Measurements from ENCODE around the gene TEX51.

DNA sequence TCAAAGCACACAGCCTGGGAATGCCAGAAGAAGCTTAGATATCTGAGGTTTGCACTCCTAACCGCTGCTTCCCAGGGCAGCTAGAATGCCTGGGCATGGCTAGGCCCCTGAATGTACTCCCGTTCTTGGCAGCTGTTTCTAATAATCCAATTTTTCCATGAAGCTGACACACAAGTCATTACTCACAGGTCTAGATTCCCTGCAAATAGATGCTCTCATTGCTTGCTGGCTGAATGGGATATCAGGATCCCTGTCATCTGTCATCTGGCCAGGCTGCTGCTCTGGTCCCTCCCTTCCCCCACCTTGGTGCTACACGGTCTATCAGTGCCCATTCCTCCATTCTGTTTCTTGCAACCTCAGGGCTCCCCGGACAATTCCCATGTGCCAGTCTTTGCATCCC lies 40.7 kb upstream of the TEX51 start:
- TF ChIP-seq, protein P1, sequence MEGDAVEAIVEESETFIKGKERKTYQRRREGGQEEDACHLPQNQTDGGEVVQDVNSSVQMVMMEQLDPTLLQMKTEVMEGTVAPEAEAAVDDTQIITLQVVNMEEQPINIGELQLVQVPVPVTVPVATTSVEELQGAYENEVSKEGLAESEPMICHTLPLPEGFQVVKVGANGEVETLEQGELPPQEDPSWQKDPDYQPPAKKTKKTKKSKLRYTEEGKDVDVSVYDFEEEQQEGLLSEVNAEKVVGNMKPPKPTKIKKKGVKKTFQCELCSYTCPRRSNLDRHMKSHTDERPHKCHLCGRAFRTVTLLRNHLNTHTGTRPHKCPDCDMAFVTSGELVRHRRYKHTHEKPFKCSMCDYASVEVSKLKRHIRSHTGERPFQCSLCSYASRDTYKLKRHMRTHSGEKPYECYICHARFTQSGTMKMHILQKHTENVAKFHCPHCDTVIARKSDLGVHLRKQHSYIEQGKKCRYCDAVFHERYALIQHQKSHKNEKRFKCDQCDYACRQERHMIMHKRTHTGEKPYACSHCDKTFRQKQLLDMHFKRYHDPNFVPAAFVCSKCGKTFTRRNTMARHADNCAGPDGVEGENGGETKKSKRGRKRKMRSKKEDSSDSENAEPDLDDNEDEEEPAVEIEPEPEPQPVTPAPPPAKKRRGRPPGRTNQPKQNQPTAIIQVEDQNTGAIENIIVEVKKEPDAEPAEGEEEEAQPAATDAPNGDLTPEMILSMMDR (conservative IDR thresholded peaks at IDR 0.05; ENCODE audit: low read length) = no peak
- TF ChIP-seq EZH2phosphoT487 (IDR thresholded peaks at IDR 0.05; ENCODE audit: borderline replicate concordance, low read depth, low read length) = no peak

All from OCI-LY7 (cell line).